ENCODE data around the gene ATG16L2.

DNA sequence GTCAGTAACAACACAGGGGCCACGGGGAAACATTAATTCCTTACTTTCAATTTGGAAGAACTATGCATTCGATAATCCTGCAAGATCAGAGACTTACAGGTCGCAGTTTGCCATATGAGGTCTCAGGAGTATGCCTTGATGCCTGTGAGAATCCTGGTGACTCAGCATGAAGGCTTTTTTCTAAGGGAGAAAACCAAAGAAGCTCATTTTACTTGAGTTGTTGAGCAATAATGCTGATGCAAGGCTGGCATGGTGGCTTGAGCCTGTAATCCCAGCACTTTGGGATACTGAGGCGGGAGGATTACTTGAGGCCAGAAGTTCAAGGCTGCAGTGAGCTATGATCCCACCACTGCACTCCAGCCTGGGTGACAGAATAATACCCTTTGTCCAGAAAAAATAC lies 26.6 kb downstream of the ATG16L2 start:
- TF ChIP-seq, protein P1, sequence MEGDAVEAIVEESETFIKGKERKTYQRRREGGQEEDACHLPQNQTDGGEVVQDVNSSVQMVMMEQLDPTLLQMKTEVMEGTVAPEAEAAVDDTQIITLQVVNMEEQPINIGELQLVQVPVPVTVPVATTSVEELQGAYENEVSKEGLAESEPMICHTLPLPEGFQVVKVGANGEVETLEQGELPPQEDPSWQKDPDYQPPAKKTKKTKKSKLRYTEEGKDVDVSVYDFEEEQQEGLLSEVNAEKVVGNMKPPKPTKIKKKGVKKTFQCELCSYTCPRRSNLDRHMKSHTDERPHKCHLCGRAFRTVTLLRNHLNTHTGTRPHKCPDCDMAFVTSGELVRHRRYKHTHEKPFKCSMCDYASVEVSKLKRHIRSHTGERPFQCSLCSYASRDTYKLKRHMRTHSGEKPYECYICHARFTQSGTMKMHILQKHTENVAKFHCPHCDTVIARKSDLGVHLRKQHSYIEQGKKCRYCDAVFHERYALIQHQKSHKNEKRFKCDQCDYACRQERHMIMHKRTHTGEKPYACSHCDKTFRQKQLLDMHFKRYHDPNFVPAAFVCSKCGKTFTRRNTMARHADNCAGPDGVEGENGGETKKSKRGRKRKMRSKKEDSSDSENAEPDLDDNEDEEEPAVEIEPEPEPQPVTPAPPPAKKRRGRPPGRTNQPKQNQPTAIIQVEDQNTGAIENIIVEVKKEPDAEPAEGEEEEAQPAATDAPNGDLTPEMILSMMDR (IDR thresholded peaks at IDR 0.05; ENCODE audit: low read length): no peak
- TF ChIP-seq EZH2 (IDR thresholded peaks at IDR 0.05; ENCODE audit: borderline replicate concordance, low read length): no peak

Measured in OCI-LY1 (cell line).